Neural cell (in vitro differentiated cells): Measurements from ENCODE around the gene CABP2. TPM values are rescaled to one million over a fixed set of nuclear protein-coding genes. Genes with fewer than 3 reads are reported as not detected.
"Not testable (repeated sequence)": the region's sequence is repeated elsewhere in the genome, so short reads cannot be mapped to it uniquely, and the experiment has no call there.

Source experiments
- H2AFZ ChIP-seq: fragments of 200-600, 300-800 bp; sonication (generic), shearing (Covaris generic); 2 replicates; pipeline ENCODE4 v1.6.0; 2014; ENCODE audit warnings: low read depth, mild to moderate bottlenecking, antibody characterized with exemption, low read length, moderate library complexity
- H3F3A ChIP-seq: fragments of 200-600 bp; shearing (Covaris generic); 2 replicates; pipeline ENCODE4 v1.6.1; 2016; ENCODE audit warnings: mild to moderate bottlenecking, moderate library complexity, mixed read lengths, antibody characterized with exemption, low read length; ENCODE audit not compliant: insufficient read depth, poor library complexity, severe bottlenecking
- H3K27ac ChIP-seq: fragments of 200-600, 300-800 bp; sonication (generic), shearing (Covaris generic); 2 replicates; pipeline ENCODE4 v1.5.1; 2014; ENCODE audit warnings: mild to moderate bottlenecking, low read length, moderate library complexity
- H3K27me3 ChIP-seq: fragments of 300-800, 200-600 bp; sonication (generic), shearing (Covaris generic); 2 replicates; pipeline ENCODE4 v1.6.0; 2014; ENCODE audit warnings: mild to moderate bottlenecking, low read depth, low read length, moderate library complexity; ENCODE audit not compliant: insufficient read depth
- H3K36me3 ChIP-seq: fragments of 300-800, 200-600 bp; sonication (generic), shearing (Covaris generic); 2 replicates; pipeline ENCODE4 v1.5.1; 2014; ENCODE audit warnings: mild to moderate bottlenecking, antibody characterized with exemption, low read length, moderate library complexity; ENCODE audit not compliant: insufficient read depth
- H3K4me2 ChIP-seq: fragments of 300-800, 200-600 bp; sonication (generic), shearing (Covaris generic); 2 replicates; pipeline ENCODE4 v1.6.0; 2014; ENCODE audit warnings: mild to moderate bottlenecking, low read length
- H3K4me3 ChIP-seq: fragments of 300-800, 200-600 bp; sonication (generic), shearing (Covaris generic); 2 replicates; pipeline ENCODE4 v1.5.1; 2014; ENCODE audit warnings: mild to moderate bottlenecking, low read length, moderate library complexity
- H3K79me2 ChIP-seq: fragments of 200-600 bp; shearing (Covaris generic); replicated peaks from 2 replicates; pipeline ENCODE4 v1.6.0; 2014; ENCODE audit warnings: mild to moderate bottlenecking, low read length, moderate library complexity; ENCODE audit not compliant: insufficient read depth
- H3K9ac ChIP-seq: fragments of 300-800, 200-600 bp; sonication (generic), shearing (Covaris generic); 2 replicates; pipeline ENCODE4 v1.6.1; 2016; ENCODE audit warnings: mild to moderate bottlenecking, low read length, mixed read lengths
- H3K9me2 ChIP-seq: fragments of 200-600 bp; shearing (Covaris generic); 2 replicates; pipeline ENCODE4 v1.6.1; 2016; ENCODE audit warnings: mild to moderate bottlenecking, low read length, mixed read lengths; ENCODE audit not compliant: insufficient read depth
- H3K9me3 ChIP-seq: fragments of 200-600, 300-800 bp; sonication (generic), shearing (Covaris generic); 2 replicates; pipeline ENCODE4 v1.6.1; 2016; ENCODE audit warnings: mild to moderate bottlenecking, mixed run types, low read length, moderate library complexity, mixed read lengths
- H4K20me1 ChIP-seq: fragments of 200-600 bp; shearing (Covaris generic); 2 replicates; pipeline ENCODE4 v1.6.1; 2016; ENCODE audit warnings: mild to moderate bottlenecking, mixed run types; ENCODE audit not compliant: insufficient read depth
- EP300 ChIP-seq: fragments of 450-650 bp; conservative IDR thresholded peaks from 2 replicates; pipeline ENCODE4 v1.6.1; 2014; ENCODE audit warnings: antibody characterized with exemption, mild to moderate bottlenecking, moderate library complexity; ENCODE audit not compliant: poor library complexity, severe bottlenecking
- EZH2 ChIP-seq: fragments of 200-600, 300-800 bp; shearing (Covaris generic), sonication (generic); IDR thresholded peaks from 2 replicates; pipeline ENCODE4 v1.6.1; 2014; ENCODE audit warnings: antibody characterized with exemption, low read length, borderline replicate concordance, mild to moderate bottlenecking; ENCODE audit not compliant: insufficient read depth, poor library complexity, severe bottlenecking
- MXI1 ChIP-seq: fragments of 450-650 bp; conservative IDR thresholded peaks from 2 replicates; pipeline ENCODE4 v1.6.1; 2014; ENCODE audit warnings: antibody characterized with exemption, mild to moderate bottlenecking; ENCODE audit not compliant: poor library complexity, severe bottlenecking
- POLR2AphosphoS5 ChIP-seq: IDR thresholded peaks from 2 replicates; pipeline ENCODE4 v1.6.1; 2012
- RAD21 ChIP-seq: fragments of 450-650 bp; conservative IDR thresholded peaks from 2 replicates; pipeline ENCODE4 v1.6.1; 2014; ENCODE audit warnings: antibody characterized with exemption, mild to moderate bottlenecking, moderate library complexity
- REST ChIP-seq: IDR thresholded peaks from 2 replicates; pipeline ENCODE4 v1.6.1; 2012; ENCODE audit warnings: borderline replicate concordance
- SMC3 ChIP-seq: fragments of 450-650 bp; conservative IDR thresholded peaks from 2 replicates; pipeline ENCODE4 v1.6.1; 2014; ENCODE audit warnings: antibody characterized with exemption, mild to moderate bottlenecking, moderate library complexity; ENCODE audit not compliant: poor library complexity
- TAF1 ChIP-seq: IDR thresholded peaks from 2 replicates; pipeline ENCODE4 v1.6.1; 2012; ENCODE audit warnings: low read depth
- polyA plus RNA-seq: library from polyadenylated mRNA; depleted of rRNA; stranded (reverse); fragments of >200 nt; gene quantifications from 2 replicates; pipeline ENCODE4 v1.2.3, GENCODE V29; 2014
- TF ChIP-seq, protein P1 (sequence below): fragments of 450-650 bp; IDR thresholded peaks from 2 replicates; pipeline ENCODE4 v1.5.1; 2014; ENCODE audit warnings: antibody characterized with exemption, mild to moderate bottlenecking, moderate library complexity; ENCODE audit not compliant: poor library complexity, severe bottlenecking

Gene CABP2
- polyA plus RNA-seq, 1 donor from 2014 or later: not detected

- Histone ChIP-seq H3K9me3 (no peaks in the 10 kb centered on the region), H3F3A (no peaks in the 10 kb centered on the region), H3K9me2 (no peaks in the 10 kb centered on the region), H3K27me3 (no peaks in the 10 kb centered on the region), H3K27ac (no peak overlapping the region), H3K36me3 (no peaks in the 10 kb centered on the region), H3K4me3 (no peak overlapping the region), H3K79me2 (peaks cover 4% of the 10 kb centered on the region), H2AFZ (no peak overlapping the region), H3K4me2 (no peak overlapping the region), H3K9ac (no peak overlapping the region), H4K20me1 (no peaks in the 10 kb centered on the region)
- TF ChIP-seq EZH2: no peak
- TF ChIP-seq TAF1: no peak
- TF ChIP-seq EP300: no peak
- no peak for TF ChIP-seq MXI1
- no peak for TF ChIP-seq RAD21
- TF ChIP-seq REST: no peak
- TF ChIP-seq, protein P1, sequence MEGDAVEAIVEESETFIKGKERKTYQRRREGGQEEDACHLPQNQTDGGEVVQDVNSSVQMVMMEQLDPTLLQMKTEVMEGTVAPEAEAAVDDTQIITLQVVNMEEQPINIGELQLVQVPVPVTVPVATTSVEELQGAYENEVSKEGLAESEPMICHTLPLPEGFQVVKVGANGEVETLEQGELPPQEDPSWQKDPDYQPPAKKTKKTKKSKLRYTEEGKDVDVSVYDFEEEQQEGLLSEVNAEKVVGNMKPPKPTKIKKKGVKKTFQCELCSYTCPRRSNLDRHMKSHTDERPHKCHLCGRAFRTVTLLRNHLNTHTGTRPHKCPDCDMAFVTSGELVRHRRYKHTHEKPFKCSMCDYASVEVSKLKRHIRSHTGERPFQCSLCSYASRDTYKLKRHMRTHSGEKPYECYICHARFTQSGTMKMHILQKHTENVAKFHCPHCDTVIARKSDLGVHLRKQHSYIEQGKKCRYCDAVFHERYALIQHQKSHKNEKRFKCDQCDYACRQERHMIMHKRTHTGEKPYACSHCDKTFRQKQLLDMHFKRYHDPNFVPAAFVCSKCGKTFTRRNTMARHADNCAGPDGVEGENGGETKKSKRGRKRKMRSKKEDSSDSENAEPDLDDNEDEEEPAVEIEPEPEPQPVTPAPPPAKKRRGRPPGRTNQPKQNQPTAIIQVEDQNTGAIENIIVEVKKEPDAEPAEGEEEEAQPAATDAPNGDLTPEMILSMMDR: no peak
- TF ChIP-seq SMC3: no peak
- no peak for TF ChIP-seq POLR2AphosphoS5
Measured at GRCh38 chr11:67486481-67487195, 36.6 kb downstream of the CABP2 start.

DNA sequence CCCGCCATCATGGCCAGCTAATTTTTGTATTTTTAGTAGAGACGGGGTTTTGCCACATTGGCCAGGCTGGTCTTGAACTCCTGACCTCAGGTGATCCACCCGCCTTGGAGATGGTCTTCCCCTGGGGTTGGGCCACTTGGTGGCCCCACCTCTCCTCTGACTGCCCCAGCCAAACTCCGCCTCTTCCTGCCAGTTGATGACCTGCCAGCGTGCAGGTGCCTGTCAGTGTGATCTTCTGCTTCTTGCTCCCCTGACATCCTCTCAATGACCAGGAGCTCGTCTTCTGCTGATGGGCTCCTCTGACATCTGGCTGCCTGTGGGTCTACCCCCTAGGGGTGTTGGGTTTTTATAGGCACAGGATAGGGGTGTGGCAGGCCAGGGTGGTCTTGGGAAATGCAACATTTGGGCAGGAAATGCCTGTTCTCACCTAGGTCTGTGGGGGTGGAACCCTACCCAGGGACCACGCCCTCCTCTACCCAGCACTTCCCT, 37.3 kb downstream of the CABP2 start:
- not testable (repeated sequence) for H3F3A ChIP-seq, H3K4me3 ChIP-seq, H3K79me2 ChIP-seq, H2AFZ ChIP-seq, H3K36me3 ChIP-seq, H3K9ac ChIP-seq, H3K4me2 ChIP-seq, H4K20me1 ChIP-seq, H3K9me3 ChIP-seq, H3K9me2 ChIP-seq, H3K27ac ChIP-seq, H3K27me3 ChIP-seq
